Measurements from ENCODE around the gene FLNB. TPM values are rescaled to one million over a fixed set of nuclear protein-coding genes. Genes with fewer than 3 reads are reported as not detected.
A peak's percentile ranks its signal among the peaks of the same experiment; 100 is the strongest.

FLNB gene
- total RNA-seq, 2 experiments from 2014 or later = 26.3 to 28.4 TPM

DNA sequence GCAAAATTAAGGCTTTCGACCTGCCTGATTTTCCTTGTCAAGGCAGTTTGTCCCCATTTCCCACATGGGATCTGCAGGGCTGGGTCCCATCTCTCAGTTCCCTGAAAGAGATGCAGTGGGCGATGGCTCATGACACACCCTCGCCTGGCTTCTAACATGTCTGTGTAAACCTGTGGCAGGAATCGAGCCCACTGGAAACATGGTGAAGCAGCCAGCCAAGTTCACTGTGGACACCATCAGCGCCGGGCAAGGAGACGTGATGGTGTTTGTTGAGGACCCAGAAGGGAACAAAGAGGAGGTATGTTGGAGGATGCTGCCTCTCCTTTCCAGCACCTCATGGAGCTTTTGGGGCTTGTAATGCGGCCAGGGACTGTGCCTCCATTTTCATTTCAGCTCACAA lies 86.4 kb downstream of the FLNB start:
- TF ChIP-seq, protein P1, sequence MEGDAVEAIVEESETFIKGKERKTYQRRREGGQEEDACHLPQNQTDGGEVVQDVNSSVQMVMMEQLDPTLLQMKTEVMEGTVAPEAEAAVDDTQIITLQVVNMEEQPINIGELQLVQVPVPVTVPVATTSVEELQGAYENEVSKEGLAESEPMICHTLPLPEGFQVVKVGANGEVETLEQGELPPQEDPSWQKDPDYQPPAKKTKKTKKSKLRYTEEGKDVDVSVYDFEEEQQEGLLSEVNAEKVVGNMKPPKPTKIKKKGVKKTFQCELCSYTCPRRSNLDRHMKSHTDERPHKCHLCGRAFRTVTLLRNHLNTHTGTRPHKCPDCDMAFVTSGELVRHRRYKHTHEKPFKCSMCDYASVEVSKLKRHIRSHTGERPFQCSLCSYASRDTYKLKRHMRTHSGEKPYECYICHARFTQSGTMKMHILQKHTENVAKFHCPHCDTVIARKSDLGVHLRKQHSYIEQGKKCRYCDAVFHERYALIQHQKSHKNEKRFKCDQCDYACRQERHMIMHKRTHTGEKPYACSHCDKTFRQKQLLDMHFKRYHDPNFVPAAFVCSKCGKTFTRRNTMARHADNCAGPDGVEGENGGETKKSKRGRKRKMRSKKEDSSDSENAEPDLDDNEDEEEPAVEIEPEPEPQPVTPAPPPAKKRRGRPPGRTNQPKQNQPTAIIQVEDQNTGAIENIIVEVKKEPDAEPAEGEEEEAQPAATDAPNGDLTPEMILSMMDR (IDR thresholded peaks at IDR 0.05) = no peak
- Mint-ChIP-seq H3K4me1 (ENCODE audit: low read depth) (peaks cover under 1% of the 10 kb centered on the region), H3K9me3 (no peaks in the 10 kb centered on the region), H3K36me3 (ENCODE audit: low read depth) (peaks cover 10% of the 10 kb centered on the region), H3K4me3 (no peak overlapping the region), H3K27me3 (no peaks in the 10 kb centered on the region), H3K27ac (no peak overlapping the region)
- CTCF ChIA-PET = interaction anchor here (1.5 kb wide), 1 partner anchor 14 kb away, joined by 3 read pairs; no protein-coding TSS in a partner anchor
- intact Hi-C loops (cut with micrococcal nuclease) = no loop called here
- DNase-seq (no peak), ATAC-seq (no peak)
- POLR2A ChIA-PET = no interaction called here

DNA sequence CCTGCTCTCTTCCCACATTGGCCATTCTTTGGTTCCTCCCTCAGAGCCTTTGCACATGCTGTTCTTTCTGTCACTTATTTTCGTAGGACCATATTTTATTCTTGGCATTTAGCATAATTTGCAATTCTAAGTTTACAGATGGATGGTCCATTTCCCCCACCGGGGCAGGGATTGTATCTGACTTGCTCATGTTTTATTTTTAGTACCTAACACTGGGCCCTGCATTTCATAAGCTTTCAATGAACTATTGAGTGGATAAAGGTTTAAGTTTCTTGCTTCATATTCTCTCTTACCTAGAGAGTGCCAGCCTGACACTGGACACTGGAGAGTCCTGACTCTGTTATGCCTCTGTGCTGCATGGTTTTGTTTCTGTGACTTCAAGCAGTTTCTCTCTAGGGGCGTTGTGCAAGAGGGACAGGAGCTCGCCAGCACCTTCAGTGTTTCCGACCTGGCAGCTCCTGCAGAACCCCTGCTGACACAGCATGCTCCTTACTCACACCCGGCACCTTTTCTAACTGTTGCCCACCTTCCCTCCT lies 87.4 kb downstream of the FLNB start:
- POLR2A ChIA-PET = no interaction called here
- Mint-ChIP-seq H3K27ac (no peak overlapping the region), H3K9me3 (no peaks in the 10 kb centered on the region), H3K36me3 (ENCODE audit: low read depth) (peaks cover 10% of the 10 kb centered on the region), H3K4me1 (ENCODE audit: low read depth) (peaks cover 6% of the 10 kb centered on the region), H3K27me3 (no peaks in the 10 kb centered on the region), H3K4me3 (no peak overlapping the region)
- CTCF ChIA-PET = interaction anchor here (0.7 to 1.5 kb wide), 2 partner anchors 15 to 87 kb away, joined by 3 read pairs; partner anchors contain the start of gene FLNB
- TF ChIP-seq, protein P1 (IDR thresholded peaks at IDR 0.05) = no peak
- intact Hi-C loops (cut with micrococcal nuclease) = no loop called here
- ATAC-seq (no peak), DNase-seq (no peak)

DNA sequence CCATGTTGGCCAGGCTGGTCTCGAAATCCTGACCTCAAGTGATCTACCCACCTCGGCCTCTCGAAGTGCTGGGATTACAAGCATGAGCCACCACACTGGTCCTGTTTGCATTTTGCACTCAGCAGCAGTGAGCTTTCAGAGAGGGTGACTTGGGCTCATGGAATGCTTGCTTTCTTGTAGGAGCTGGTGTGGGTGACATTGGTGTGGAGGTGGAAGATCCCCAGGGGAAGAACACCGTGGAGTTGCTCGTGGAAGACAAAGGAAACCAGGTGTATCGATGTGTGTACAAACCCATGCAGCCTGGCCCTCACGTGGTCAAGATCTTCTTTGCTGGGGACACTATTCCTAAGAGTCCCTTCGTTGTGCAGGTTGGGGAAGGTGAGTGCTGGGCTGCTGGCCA lies 90.3 kb downstream of the FLNB start:
- ATAC-seq (no peak), DNase-seq (no peak)
- CTCF ChIA-PET = no interaction called here
- no peaks in the 10 kb centered on the region for H3K9me3 Mint-ChIP-seq
- POLR2A ChIA-PET = no interaction called here
- no peak overlapping the region for H3K4me3 Mint-ChIP-seq
- no peak overlapping the region for H3K27ac Mint-ChIP-seq
- H3K4me1 Mint-ChIP-seq (ENCODE audit: low read depth) = peaks cover 25% of the 10 kb centered on the region
- H3K36me3 Mint-ChIP-seq (ENCODE audit: low read depth) = peaks cover 27% of the 10 kb centered on the region
- intact Hi-C loops (cut with micrococcal nuclease) = no loop called here
- H3K27me3 Mint-ChIP-seq = no peaks in the 10 kb centered on the region
- TF ChIP-seq, protein P1 (IDR thresholded peaks at IDR 0.05) = no peak

DNA sequence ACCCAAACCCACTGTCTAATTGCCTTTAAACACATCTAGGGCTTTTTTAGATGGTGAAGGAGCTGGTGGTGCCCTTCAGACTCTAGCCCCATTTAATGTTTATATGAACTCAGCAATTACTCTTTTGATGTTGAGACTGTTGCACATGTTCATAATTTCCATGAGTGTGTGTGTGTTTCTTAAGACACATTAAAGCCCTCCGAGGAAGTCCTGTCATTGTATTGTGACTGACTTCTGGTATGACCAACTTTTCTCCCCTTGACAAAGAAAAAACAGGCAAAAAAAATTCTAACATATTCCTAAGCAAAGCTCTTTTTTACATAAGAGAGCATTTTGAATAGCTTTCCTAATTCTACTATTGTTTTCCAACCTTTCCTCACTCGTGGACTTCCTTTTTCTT lies 91.6 kb downstream of the FLNB start:
- CTCF ChIA-PET = interaction anchor here (1.0 kb wide), 1 partner anchor 12 kb away, joined by 3 read pairs; no protein-coding TSS in a partner anchor
- H3K9me3 Mint-ChIP-seq = no peaks in the 10 kb centered on the region
- no peaks in the 10 kb centered on the region for H3K27me3 Mint-ChIP-seq
- H3K36me3 Mint-ChIP-seq (ENCODE audit: low read depth) = peaks cover 32% of the 10 kb centered on the region
- DNase-seq = no peak
- TF ChIP-seq, protein P1 (IDR thresholded peaks at IDR 0.05) = no peak
- intact Hi-C loops (cut with micrococcal nuclease) = loop anchor here (10.0 kb wide), 1 partner anchor 85 kb away; no protein-coding TSS in a partner anchor
- ATAC-seq = peak; percentile 51
- peaks cover 38% of the 10 kb centered on the region for H3K4me1 Mint-ChIP-seq (ENCODE audit: low read depth)
- POLR2A ChIA-PET = no interaction called here
- no peak overlapping the region for H3K4me3 Mint-ChIP-seq
- peak overlapping the region; percentile 16 for H3K27ac Mint-ChIP-seq

DNA sequence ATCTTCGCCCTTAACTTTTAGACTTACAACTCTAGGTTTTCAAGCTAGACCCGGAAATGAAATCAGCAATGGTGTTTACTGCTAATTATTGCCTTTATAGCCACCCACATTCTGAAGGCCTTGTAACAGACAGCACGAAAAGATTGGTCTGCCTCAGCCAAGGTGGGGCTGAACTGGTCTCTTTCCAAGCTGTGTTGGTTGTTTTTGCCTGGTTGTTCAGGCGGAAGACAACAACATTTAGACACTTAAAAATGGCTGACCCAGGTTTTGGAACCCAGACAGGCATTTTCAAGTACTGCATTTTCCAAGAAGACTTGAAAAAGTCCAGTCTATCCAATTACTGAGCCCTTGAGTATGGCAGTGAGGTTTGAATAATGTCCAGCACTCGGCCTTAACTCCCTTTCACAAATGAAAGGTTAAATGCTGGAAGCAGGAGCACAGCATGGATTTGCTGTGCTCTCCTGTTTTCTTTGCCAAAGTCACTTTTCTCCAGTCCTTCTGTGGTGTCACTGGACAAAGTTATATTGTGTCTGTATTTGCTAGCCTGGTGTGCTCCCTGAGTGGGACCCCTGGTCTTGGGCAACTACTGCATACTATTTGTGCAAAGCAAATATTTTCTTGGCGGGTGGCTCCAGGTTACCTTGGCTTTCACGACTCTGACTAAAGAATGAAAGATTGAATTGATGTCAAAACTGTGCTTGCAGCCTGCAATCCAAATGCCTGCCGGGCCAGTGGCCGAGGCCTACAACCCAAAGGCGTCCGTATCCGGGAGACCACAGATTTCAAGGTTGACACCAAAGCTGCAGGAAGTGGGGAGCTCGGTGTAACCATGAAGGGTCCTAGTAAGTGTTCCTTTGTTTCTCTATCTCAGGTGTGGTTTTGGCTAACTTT lies 93.5 kb downstream of the FLNB start:
- POLR2A ChIA-PET = interaction anchor here (1.1 kb wide), 1 partner anchor 93 kb away, joined by 3 read pairs; no protein-coding TSS in a partner anchor

More for the DNA sequence above, 93.5 kb downstream of the FLNB start:
- CTCF ChIA-PET = interaction anchor here (1.0 to 3.0 kb wide), 3 partner anchors 16 to 66 kb away, joined by 3 to 7 read pairs (median 5); no protein-coding TSS in a partner anchor
- Mint-ChIP-seq H3K27me3 (no peaks in the 10 kb centered on the region), H3K4me3 (no peak overlapping the region), H3K4me1 (ENCODE audit: low read depth) (peaks cover 39% of the 10 kb centered on the region), H3K9me3 (no peaks in the 10 kb centered on the region), H3K27ac (no peak overlapping the region), H3K36me3 (ENCODE audit: low read depth) (peaks cover 29% of the 10 kb centered on the region)
- ATAC-seq = no peak
- intact Hi-C loops (cut with micrococcal nuclease) = loop anchor here (10.0 kb wide), 1 partner anchor 87 kb away; no protein-coding TSS in a partner anchor
- TF ChIP-seq, protein P1 (IDR thresholded peaks at IDR 0.05) = no peak
- peak; percentile 17 for DNase-seq
